Keratinocyte (primary cell): ENCODE data around the gene SPEM3. TPM values are rescaled to one million over a fixed set of nuclear protein-coding genes. Genes with fewer than 3 reads are reported as not detected.

Experiments used
- DNase-seq: peaks from one replicate; pipeline ENCODE4 v3.0.0-alpha.2; 2011; ENCODE audit warnings: low read depth, missing footprints, low spot score
- FAIRE-seq: peaks from 2 replicates; lab custom pipeline; 2011; peaks lifted over from hg19 to GRCh38; lab: Jason Lieb, UNC
- H2AFZ ChIP-seq: 2 replicates; pipeline ENCODE4 v1.6.0; 2012; ENCODE audit warnings: low read length, control low read depth, inconsistent platforms; ENCODE audit not compliant: control insufficient read depth
- H3K27ac ChIP-seq: 2 replicates; pipeline ENCODE4 v1.5.1; 2011; ENCODE audit warnings: low read length; ENCODE audit not compliant: control insufficient read depth, insufficient read depth
- H3K27me3 ChIP-seq: 3 replicates; pipeline ENCODE4 v1.6.0; 2011; ENCODE audit warnings: low read length; ENCODE audit not compliant: control insufficient read depth, insufficient read depth; ENCODE audit errors: extremely low read depth
- H3K36me3 ChIP-seq, 2 experiments: 2 replicates in 1 of 2; 3 replicates in 1 of 2; pipeline ENCODE4 v1.5.1; 2011; ENCODE audit warnings: low read length in 2 of 2, mild to moderate bottlenecking in 1 of 2; ENCODE audit not compliant: control insufficient read depth in 2 of 2, insufficient read depth in 2 of 2; ENCODE audit errors: extremely low read depth in 1 of 2
- H3K4me1 ChIP-seq: 3 replicates; pipeline ENCODE4 v1.5.1; 2011; ENCODE audit warnings: low read length; ENCODE audit not compliant: control insufficient read depth, insufficient read depth; ENCODE audit errors: extremely low read depth
- H3K4me2 ChIP-seq: 3 replicates; pipeline ENCODE4 v1.6.0; 2011; ENCODE audit warnings: low read depth, low read length; ENCODE audit not compliant: control insufficient read depth, insufficient read depth; ENCODE audit errors: extremely low read depth
- H3K4me3 ChIP-seq, 3 experiments: fragments of 200-600 bp in 1 of 3; sonication (generic) in 1 of 3; 2 replicates in 2 of 3; 3 replicates in 1 of 3; pipeline ENCODE4 v1.5.1; 2011 to 2016; ENCODE audit warnings: low read length in 3 of 3, mild to moderate bottlenecking in 3 of 3, control low read depth in 2 of 3, inconsistent platforms in 1 of 3, low read depth in 1 of 3, mixed read lengths in 1 of 3, mixed run types in 1 of 3, moderate library complexity in 1 of 3; ENCODE audit not compliant: control insufficient read depth in 2 of 3, insufficient read depth in 2 of 3; ENCODE audit errors: extremely low read depth in 1 of 3
- H3K79me2 ChIP-seq: 2 replicates; pipeline ENCODE4 v1.6.0; 2012; ENCODE audit warnings: low read length; ENCODE audit not compliant: control insufficient read depth, insufficient read depth
- H3K9ac ChIP-seq: 3 replicates; pipeline ENCODE4 v1.6.0; 2011; ENCODE audit warnings: low read length; ENCODE audit not compliant: control insufficient read depth, insufficient read depth; ENCODE audit errors: extremely low read depth
- H3K9me1 ChIP-seq: 3 replicates; pipeline ENCODE4 v1.6.0; 2011; ENCODE audit warnings: low read length; ENCODE audit not compliant: control insufficient read depth, insufficient read depth; ENCODE audit errors: extremely low read depth
- H3K9me3 ChIP-seq: 2 replicates; pipeline ENCODE4 v1.5.1; 2012; ENCODE audit warnings: low read depth, low read length; ENCODE audit not compliant: control insufficient read depth
- H4K20me1 ChIP-seq: 3 replicates; pipeline ENCODE4 v1.6.0; 2011; ENCODE audit warnings: low read length; ENCODE audit not compliant: control insufficient read depth, insufficient read depth; ENCODE audit errors: extremely low read depth
- EZH2 ChIP-seq: IDR thresholded peaks from one replicate; pipeline ENCODE4 v1.6.1; 2012; ENCODE audit warnings: inconsistent platforms, mild to moderate bottlenecking, low read length, moderate library complexity
- dilution Hi-C: fragments of 300-500 bp; cut with MboI; formaldehyde crosslinking; loops from one replicate; pipeline ENCODE4 v1.7.0; 2020; ENCODE audit warnings: low sequenced_read_pairs; ENCODE audit not compliant: extremely low pct_ligation_motif_present
- polyA plus RNA-seq, 5 experiments: library from polyadenylated mRNA; depleted of rRNA in 3 of 5; stranded (reverse) in 3 of 5; stranded (forward) in 1 of 5; unstranded in 1 of 5; fragments of >200 nt; gene quantifications; 1 replicate in 1 of 5; 2 replicates in 3 of 5; 3 replicates in 1 of 5; pipeline versions ENCODE4 v1.2.1 to v1.2.3, GENCODE V29; 2011 to 2012; ENCODE audit warnings: missing spikeins in 2 of 5, low read depth in 1 of 5, low replicate concordance in 1 of 5
- TF ChIP-seq, protein P1 (sequence below), 3 experiments: IDR thresholded peaks in 1 of 3; conservative IDR thresholded peaks in 1 of 3; optimal IDR thresholded peaks in 1 of 3; 2 replicates in 2 of 3; 3 replicates in 1 of 3; pipeline versions ENCODE3 to v1.5.1; 2011; ENCODE audit warnings: low read length in 3 of 3, mild to moderate bottlenecking in 3 of 3, moderate library complexity in 2 of 3, control low read depth in 1 of 3, inconsistent platforms in 1 of 3; ENCODE audit not compliant: insufficient read depth in 2 of 3; ENCODE audit errors: extremely low read depth in 1 of 3

SPEM3 gene
- polyA plus RNA-seq, 1 donor (not counting 4 experiments of a cell fraction or from before 2014, with no cell fraction given): not detected

DNA sequence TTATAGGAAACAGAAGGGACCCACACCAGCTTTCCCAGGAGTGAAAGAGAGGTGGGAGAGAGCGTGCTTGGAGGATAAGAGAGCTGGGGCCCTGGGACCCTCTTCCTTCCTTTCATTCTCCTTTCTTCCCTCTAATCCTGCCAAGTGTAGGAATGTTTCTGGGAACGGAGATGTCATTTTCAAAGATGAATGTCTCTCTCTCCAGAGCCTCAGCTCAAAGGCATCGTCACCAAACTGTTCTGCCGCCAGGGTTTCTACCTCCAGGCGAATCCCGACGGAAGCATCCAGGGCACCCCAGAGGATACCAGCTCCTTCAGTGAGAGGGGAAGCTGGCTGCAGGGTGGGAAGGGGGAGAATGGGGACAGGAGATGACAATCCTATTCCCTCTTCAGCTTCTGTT is 12.6 kb downstream of the SPEM3 start:
- DNase-seq: no peak
- no peak overlapping the region for H3K9ac ChIP-seq
- peaks cover 66% of the 10 kb centered on the region for H3K4me1 ChIP-seq
- H3K4me2 ChIP-seq: no peak overlapping the region
- peaks cover 0 to 4% of the 10 kb centered on the region in 2 experiments for H3K36me3 ChIP-seq
- no peaks in the 10 kb centered on the region for H3K9me3 ChIP-seq
- H3K27me3 ChIP-seq: no peaks in the 10 kb centered on the region
- TF ChIP-seq EZH2: no peak
- TF ChIP-seq, protein P1, sequence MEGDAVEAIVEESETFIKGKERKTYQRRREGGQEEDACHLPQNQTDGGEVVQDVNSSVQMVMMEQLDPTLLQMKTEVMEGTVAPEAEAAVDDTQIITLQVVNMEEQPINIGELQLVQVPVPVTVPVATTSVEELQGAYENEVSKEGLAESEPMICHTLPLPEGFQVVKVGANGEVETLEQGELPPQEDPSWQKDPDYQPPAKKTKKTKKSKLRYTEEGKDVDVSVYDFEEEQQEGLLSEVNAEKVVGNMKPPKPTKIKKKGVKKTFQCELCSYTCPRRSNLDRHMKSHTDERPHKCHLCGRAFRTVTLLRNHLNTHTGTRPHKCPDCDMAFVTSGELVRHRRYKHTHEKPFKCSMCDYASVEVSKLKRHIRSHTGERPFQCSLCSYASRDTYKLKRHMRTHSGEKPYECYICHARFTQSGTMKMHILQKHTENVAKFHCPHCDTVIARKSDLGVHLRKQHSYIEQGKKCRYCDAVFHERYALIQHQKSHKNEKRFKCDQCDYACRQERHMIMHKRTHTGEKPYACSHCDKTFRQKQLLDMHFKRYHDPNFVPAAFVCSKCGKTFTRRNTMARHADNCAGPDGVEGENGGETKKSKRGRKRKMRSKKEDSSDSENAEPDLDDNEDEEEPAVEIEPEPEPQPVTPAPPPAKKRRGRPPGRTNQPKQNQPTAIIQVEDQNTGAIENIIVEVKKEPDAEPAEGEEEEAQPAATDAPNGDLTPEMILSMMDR (optimal IDR thresholded peaks at IDR 0.05 in 1 of 3, IDR thresholded peaks at IDR 0.05 in 1 of 3, conservative IDR thresholded peaks at IDR 0.05 in 1 of 3; ENCODE audit: extremely low read depth in 1 of 3, insufficient read depth in 2 of 3, low read length in 3 of 3): no peak
- peaks cover 15% of the 10 kb centered on the region for H3K79me2 ChIP-seq
- H2AFZ ChIP-seq: no peak overlapping the region
- H3K9me1 ChIP-seq: peaks cover 5% of the 10 kb centered on the region
- no peaks in the 10 kb centered on the region for H4K20me1 ChIP-seq
- H3K27ac ChIP-seq: no peak overlapping the region
- FAIRE-seq: no peak
- dilution Hi-C loops: no loop called here
- no peak overlapping the region for H3K4me3 ChIP-seq

DNA sequence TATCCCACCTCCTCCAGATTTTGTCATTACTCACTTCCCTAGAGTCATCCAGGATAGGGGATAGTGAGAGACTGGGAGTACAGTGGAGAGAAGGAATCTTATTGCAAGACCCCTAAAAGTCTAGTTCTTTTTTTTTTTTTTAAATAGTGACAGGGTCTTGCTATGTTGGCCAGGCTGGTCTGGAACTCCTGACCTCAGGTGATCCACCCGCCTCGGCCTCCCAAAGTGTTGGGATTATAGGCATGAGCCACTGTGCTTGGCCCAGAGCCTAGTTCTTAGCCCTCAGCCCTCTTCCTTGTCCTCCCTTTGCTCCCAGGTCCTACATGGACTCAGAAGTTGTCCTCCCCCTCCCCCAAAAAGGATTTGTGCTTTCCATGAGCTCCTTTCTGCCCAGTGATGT is 13.5 kb downstream of the SPEM3 start:
- H3K4me3 ChIP-seq: no peak overlapping the region
- H3K9me1 ChIP-seq: peaks cover 5% of the 10 kb centered on the region
- no peak for TF ChIP-seq EZH2
- TF ChIP-seq, protein P1 (optimal IDR thresholded peaks at IDR 0.05 in 1 of 3, IDR thresholded peaks at IDR 0.05 in 1 of 3, conservative IDR thresholded peaks at IDR 0.05 in 1 of 3; ENCODE audit: extremely low read depth in 1 of 3, insufficient read depth in 2 of 3, low read length in 3 of 3): no peak
- FAIRE-seq (no peak), DNase-seq (no peak)
- H3K4me1 ChIP-seq: peaks cover 66% of the 10 kb centered on the region
- H4K20me1 ChIP-seq: no peaks in the 10 kb centered on the region
- no peaks in the 10 kb centered on the region for H3K9me3 ChIP-seq
- peaks cover 0 to 4% of the 10 kb centered on the region in 2 experiments for H3K36me3 ChIP-seq
- no peak overlapping the region for H3K9ac ChIP-seq
- H3K27me3 ChIP-seq: no peaks in the 10 kb centered on the region
- no peak overlapping the region for H3K4me2 ChIP-seq
- H2AFZ ChIP-seq: no peak overlapping the region
- H3K79me2 ChIP-seq: peaks cover 10% of the 10 kb centered on the region
- no peak overlapping the region for H3K27ac ChIP-seq
- dilution Hi-C loops: no loop called here
